H1 (cell line): ENCODE data around the gene MSTO1. TPM values are rescaled to one million over a fixed set of nuclear protein-coding genes. Genes with fewer than 3 reads are reported as not detected.

Experiments
- ASH2L ChIP-seq: fragments of 200-600, 300-600 bp; sonication (generic); IDR thresholded peaks from one replicate; pipeline ENCODE4 v1.7.1; 2017; ENCODE audit warnings: low read length
- BACH1 ChIP-seq: IDR thresholded peaks from 2 replicates; pipeline ENCODE4 v1.6.1; 2012; ENCODE audit warnings: low read length, improper control_type of control experiment
- CHD2 ChIP-seq: IDR thresholded peaks from 2 replicates; pipeline ENCODE4 v1.6.1; 2012; ENCODE audit warnings: low read length, improper control_type of control experiment
- CTBP2 ChIP-seq: IDR thresholded peaks from 2 replicates; pipeline ENCODE4 v1.7.0; 2011; ENCODE audit warnings: borderline replicate concordance, mild to moderate bottlenecking, moderate library complexity, mixed read lengths, low read length; ENCODE audit not compliant: insufficient read depth, insufficient read length
- CTCF ChIP-seq, 3 experiments: IDR thresholded peaks; 1 replicate in 2 of 3; 2 replicates in 1 of 3; pipeline versions ENCODE4 v1.5.1 to v1.6.1; 2011; ENCODE audit warnings: low read length in 3 of 3, mild to moderate bottlenecking in 3 of 3, inconsistent platforms in 2 of 3, low read depth in 1 of 3, moderate library complexity in 1 of 3; ENCODE audit not compliant: insufficient read depth in 1 of 3; ENCODE audit errors: control extremely low read depth in 1 of 3
- EGR1 ChIP-seq: IDR thresholded peaks from 2 replicates; pipeline ENCODE4 v1.6.1; 2011; ENCODE audit warnings: low read depth, low read length, borderline replicate concordance
- EP300 ChIP-seq, 2 experiments: IDR thresholded peaks; 1 replicate in 1 of 2; 2 replicates in 1 of 2; pipeline ENCODE4 v1.6.1; 2011 to 2012; ENCODE audit warnings: low read depth in 2 of 2, low read length in 2 of 2, mild to moderate bottlenecking in 2 of 2, borderline replicate concordance in 1 of 2, inconsistent platforms in 1 of 2, moderate library complexity in 1 of 2
- FOSL1 ChIP-seq: IDR thresholded peaks from 2 replicates; pipeline ENCODE4 v1.6.1; 2011; ENCODE audit warnings: mild to moderate bottlenecking, low read depth, low read length, moderate library complexity; ENCODE audit not compliant: insufficient read depth
- GTF2F1 ChIP-seq: IDR thresholded peaks from 2 replicates; pipeline ENCODE4 v1.6.1; 2012; ENCODE audit warnings: low read depth, low read length, improper control_type of control experiment, borderline replicate concordance
- HDAC2 ChIP-seq, 2 experiments: fragments of 300-600 bp in 1 of 2; sonication (generic) in 1 of 2; IDR thresholded peaks; 2 replicates each; pipeline ENCODE4 v1.6.1; 2011 to 2012; ENCODE audit warnings: low read depth in 2 of 2, low read length in 2 of 2, mild to moderate bottlenecking in 2 of 2, moderate library complexity in 2 of 2, borderline replicate concordance in 1 of 2, inconsistent platforms in 1 of 2
- JUND ChIP-seq: IDR thresholded peaks from 2 replicates; pipeline ENCODE4 v1.6.1; 2011; ENCODE audit warnings: mild to moderate bottlenecking, improper control_type of control experiment, low read length
- PHF8 ChIP-seq: fragments of 200-600 bp; sonication (generic); conservative IDR thresholded peaks from 2 replicates; pipeline ENCODE4 v1.7.1; 2012; ENCODE audit warnings: low read depth, mild to moderate bottlenecking, inconsistent platforms, low read length, moderate library complexity
- POLR2AphosphoS5 ChIP-seq: IDR thresholded peaks from 2 replicates; pipeline ENCODE4 v1.6.1; 2011; ENCODE audit warnings: low read depth, low read length
- RAD21 ChIP-seq, 2 experiments: IDR thresholded peaks in 1 of 2; conservative IDR thresholded peaks in 1 of 2; 2 replicates each; pipeline ENCODE4 v1.6.1; 2011; ENCODE audit warnings: low read depth in 2 of 2, low read length in 2 of 2, improper control_type of control experiment in 1 of 2, inconsistent platforms in 1 of 2, mild to moderate bottlenecking in 1 of 2, moderate library complexity in 1 of 2
- RBBP5 ChIP-seq: IDR thresholded peaks from 2 replicates; pipeline ENCODE4 v1.7.1; 2012; ENCODE audit warnings: low read depth, mild to moderate bottlenecking, inconsistent platforms, low read length, moderate library complexity, borderline replicate concordance
- RFX5 ChIP-seq: IDR thresholded peaks from 2 replicates; pipeline ENCODE4 v1.6.1; 2011; ENCODE audit warnings: low read depth, low read length, improper control_type of control experiment, borderline replicate concordance
- SAP30 ChIP-seq: fragments of 300-600 bp; sonication (generic); IDR thresholded peaks from 2 replicates; pipeline ENCODE4 v1.7.1; 2012; ENCODE audit warnings: low read length, moderate library complexity, mild to moderate bottlenecking, inconsistent platforms; ENCODE audit not compliant: insufficient read depth, insufficient replicate concordance
- SP4 ChIP-seq: IDR thresholded peaks from 2 replicates; pipeline ENCODE4 v1.6.1; 2012; ENCODE audit warnings: low read length, inconsistent platforms
- SRF ChIP-seq: IDR thresholded peaks from 2 replicates; pipeline ENCODE4 v1.6.1; 2011; ENCODE audit warnings: mild to moderate bottlenecking, low read depth, low read length, moderate library complexity
- TCF12 ChIP-seq: IDR thresholded peaks from 2 replicates; pipeline ENCODE4 v1.6.1; 2011; ENCODE audit warnings: low read depth, mild to moderate bottlenecking, low read length
- polyA plus RNA-seq, 7 experiments: library from polyadenylated mRNA; depleted of rRNA in 3 of 7; stranded (reverse) in 5 of 7; unstranded in 2 of 7; fragments of >200 nt in 5 of 7; fragments of 200-250 nt in 2 of 7; gene quantifications; 1 replicate in 5 of 7; 2 replicates in 1 of 7; 4 replicates in 1 of 7; pipeline versions ENCODE4 v1.2.1 to v1.2.3, GENCODE V29; 2011 to 2013; ENCODE audit warnings: missing spikeins in 2 of 7, mixed read lengths in 2 of 7
- total RNA-seq: library from RNA; stranded (reverse); fragmentation: NEBNext Ultra II Directional; extraction: Animal tissue kit (Norgen Biotek cat#: 25700); gene quantifications from 2 replicates; pipeline ENCODE4 v1.2.1, GENCODE V29; 2021

Gene MSTO1
- total and polyA plus RNA-seq, 2 of the 8 experiments (the other 6 are each of a cell fraction or from before 2014, with no cell fraction given), result 40.5 to 51.0 TPM

- TF ChIP-seq CTCF (IDR thresholded peaks at IDR 0.05; ENCODE audit: control extremely low read depth in 1 of 3, insufficient read depth in 1 of 3, low read depth in 1 of 3, low read length in 3 of 3) (no peak), POLR2AphosphoS5 (peak; percentile 68; the same call in 1 of the 2 replicates), HDAC2 (IDR thresholded peaks at IDR 0.05; ENCODE audit: borderline replicate concordance in 1 of 2, low read depth in 2 of 2, low read length in 2 of 2) (no peak), TCF12 (no peak), EGR1 (peak; percentile 15; the same call in 1 of the 2 replicates), RAD21 (IDR thresholded peaks at IDR 0.05 in 1 of 2, conservative IDR thresholded peaks at IDR 0.05 in 1 of 2; ENCODE audit: low read depth in 2 of 2, low read length in 2 of 2) (no peak), ASH2L (no peak), SAP30 (no peak), SRF (no peak), JUND (no peak), BACH1 (0 out of 2 replicates have a peak, but pooled peaks have one; percentile 46), RFX5 (no peak), SP4 (no peak), PHF8 (peak; percentile 70), EP300 (IDR thresholded peaks at IDR 0.05; ENCODE audit: borderline replicate concordance in 1 of 2, low read depth in 2 of 2, low read length in 2 of 2) (no peak), GTF2F1 (no peak), RBBP5 (no peak), CTBP2 (no peak), FOSL1 (no peak), CHD2 (no peak)
Measured at GRCh38 chr1:155609515-155610256, at the start of gene MSTO1 (continued).
